Progenitor cell of endocrine pancreas (in vitro differentiated cells): ENCODE measurements around the gene MGAT5. TPM values are rescaled to one million over a fixed set of nuclear protein-coding genes. Genes with fewer than 3 reads are reported as not detected.
A peak's percentile ranks its signal among the peaks of the same experiment; 100 is the strongest.

Source experiments
- DNase-seq: peaks from one replicate; pipeline ENCODE4 v3.0.0; 2021; ENCODE audit warnings: low spot score; ENCODE audit not compliant: unreplicated experiment
- H3K27ac Mint-ChIP-seq: 2 replicates; pipeline ENCODE4 v1.8.0; 2021; ENCODE audit warnings: mild to moderate bottlenecking, moderate library complexity, mixed read lengths
- H3K27me3 Mint-ChIP-seq: 2 replicates; pipeline ENCODE4 v1.8.0; 2021; ENCODE audit warnings: mixed read lengths
- H3K36me3 Mint-ChIP-seq: 2 replicates; pipeline ENCODE4 v1.8.0; 2022; ENCODE audit warnings: mixed read lengths; ENCODE audit not compliant: insufficient read depth
- H3K4me1 Mint-ChIP-seq: 2 replicates; pipeline ENCODE4 v1.8.0; 2021; ENCODE audit warnings: low read depth, mixed read lengths
- H3K4me3 Mint-ChIP-seq: 2 replicates; pipeline ENCODE4 v1.8.0; 2021; ENCODE audit warnings: low read depth, mild to moderate bottlenecking, moderate library complexity, mixed read lengths
- H3K9me3 Mint-ChIP-seq: 2 replicates; pipeline ENCODE4 v1.8.0; 2021; ENCODE audit warnings: low read depth, mixed read lengths
- CTCF ChIP-seq: fragments of 200-600 bp; sonication (generic); IDR thresholded peaks from one replicate; pipeline ENCODE4 v1.5.0; 2021; ENCODE audit warnings: antibody characterized with exemption, mild to moderate bottlenecking; ENCODE audit not compliant: unreplicated experiment
- total RNA-seq: library from RNA; stranded (reverse); gene quantifications from 2 replicates; pipeline ENCODE4 v1.2.1, GENCODE V29; 2021

MGAT5 gene
- total RNA-seq, 1 donor from 2014 or later: 110 TPM

GRCh38 chr2:134449157-134449556 is 195.3 kb downstream of the MGAT5 start:
- no peak for TF ChIP-seq CTCF
- DNase-seq: no peak
- Mint-ChIP-seq H3K9me3 (no peaks in the 10 kb centered on the region), H3K4me3 (peak overlapping the region; percentile 26), H3K4me1 (peaks cover 51% of the 10 kb centered on the region), H3K27me3 (no peaks in the 10 kb centered on the region), H3K27ac (peak overlapping the region; percentile 95), H3K36me3 (peaks cover 19% of the 10 kb centered on the region)

- Mint-ChIP-seq H3K27me3 (no peaks in the 10 kb centered on the region), H3K4me1 (peaks cover 51% of the 10 kb centered on the region), H3K9me3 (no peaks in the 10 kb centered on the region), H3K27ac (peak overlapping the region; percentile 95), H3K36me3 (peaks cover 19% of the 10 kb centered on the region), H3K4me3 (no peak overlapping the region)
- no peak for TF ChIP-seq CTCF
- no peak for DNase-seq
Observed at GRCh38 chr2:134449751-134450513, 196.1 kb downstream of the MGAT5 start.

GRCh38 chr2:134451347-134451630 is 197.4 kb downstream of the MGAT5 start:
- peak overlapping the region; percentile 36 for H3K27ac Mint-ChIP-seq
- no peaks in the 10 kb centered on the region for H3K9me3 Mint-ChIP-seq
- no peak overlapping the region for H3K4me3 Mint-ChIP-seq
- no peak for TF ChIP-seq CTCF
- no peak for DNase-seq
- H3K4me1 Mint-ChIP-seq: peaks cover 42% of the 10 kb centered on the region
- H3K36me3 Mint-ChIP-seq: peaks cover 25% of the 10 kb centered on the region
- H3K27me3 Mint-ChIP-seq: no peaks in the 10 kb centered on the region

GRCh38 chr2:134452042-134452733 is 198.3 kb downstream of the MGAT5 start:
- Mint-ChIP-seq H3K36me3 (peaks cover 26% of the 10 kb centered on the region), H3K27me3 (no peaks in the 10 kb centered on the region), H3K4me1 (peaks cover 36% of the 10 kb centered on the region), H3K4me3 (no peak overlapping the region), H3K9me3 (no peaks in the 10 kb centered on the region), H3K27ac (no peak overlapping the region)
- TF ChIP-seq CTCF: no peak
- DNase-seq: no peak

GRCh38 chr2:134453476-134453875 is 199.6 kb downstream of the MGAT5 start:
- H3K27me3 Mint-ChIP-seq: no peaks in the 10 kb centered on the region
- H3K4me1 Mint-ChIP-seq: peaks cover 31% of the 10 kb centered on the region
- no peak for TF ChIP-seq CTCF
- no peaks in the 10 kb centered on the region for H3K9me3 Mint-ChIP-seq
- no peak for DNase-seq
- no peak overlapping the region for H3K4me3 Mint-ChIP-seq
- no peak overlapping the region for H3K27ac Mint-ChIP-seq
- peaks cover 21% of the 10 kb centered on the region for H3K36me3 Mint-ChIP-seq
